Fibroblast of skin of left biceps (primary cell): ENCODE measurements around the gene ZBTB25.

Experiments used
- DNase-seq, 2 experiments: peaks; one replicate each; pipeline ENCODE4 v3.0.0-alpha.2; 2013; ENCODE audit warnings: low read depth in 2 of 2

ZBTB25 gene

GRCh38 chr14:64439141-64439540 is 64.5 kb downstream of the ZBTB25 start:
- no peak for DNase-seq

DNA sequence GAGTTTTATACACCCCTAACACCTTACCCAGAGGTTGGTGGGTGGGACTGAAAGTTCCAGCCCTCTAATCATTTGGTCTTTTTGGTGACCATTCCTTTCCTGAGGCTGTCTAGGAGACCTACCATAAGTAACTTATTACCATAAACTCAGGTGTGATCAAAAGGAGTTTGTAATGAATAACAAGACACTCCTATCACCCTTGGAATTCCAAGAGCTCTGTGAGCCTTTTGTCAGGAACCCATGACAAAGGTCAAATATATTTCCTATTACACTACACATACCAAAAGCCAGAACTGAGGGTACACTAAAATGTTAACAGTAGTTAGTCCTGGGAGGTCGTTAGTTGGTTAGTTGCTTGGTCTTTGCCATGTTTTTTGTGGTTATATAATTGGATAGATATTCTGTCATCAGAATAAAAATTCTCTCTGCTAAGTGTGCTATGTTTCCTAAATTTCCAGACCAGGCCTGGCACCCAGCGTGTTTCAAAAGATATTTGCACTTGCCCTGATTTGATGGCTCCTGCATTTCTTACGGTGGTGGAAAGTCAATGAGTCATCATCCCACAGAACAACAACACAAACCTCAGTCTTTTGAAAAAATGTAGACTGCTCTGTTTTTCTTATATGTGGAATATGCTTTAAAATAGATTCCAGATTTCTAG is 65.3 kb downstream of the ZBTB25 start:
- DNase-seq, result peak; percentile 88 to 90

DNA sequence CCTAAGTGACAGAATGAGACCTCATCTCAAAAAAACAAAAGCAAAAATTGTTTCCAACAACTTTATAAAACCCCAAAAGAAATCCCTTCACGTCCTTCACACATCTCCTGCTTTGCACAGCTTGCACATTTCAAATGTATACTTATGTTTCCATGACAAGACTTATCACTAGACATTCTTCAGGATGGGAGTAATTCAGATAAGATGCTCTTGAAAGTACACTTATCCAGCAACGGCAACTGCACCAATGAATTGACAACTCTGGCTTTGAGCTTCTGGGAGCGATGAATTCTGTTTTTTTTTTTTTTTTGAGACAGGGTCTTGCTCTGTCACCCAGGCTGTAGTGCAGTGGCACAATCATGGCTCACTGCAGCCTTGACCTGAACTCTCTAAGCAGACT is 69.1 kb downstream of the ZBTB25 start:
- DNase-seq, result no peak

DNA sequence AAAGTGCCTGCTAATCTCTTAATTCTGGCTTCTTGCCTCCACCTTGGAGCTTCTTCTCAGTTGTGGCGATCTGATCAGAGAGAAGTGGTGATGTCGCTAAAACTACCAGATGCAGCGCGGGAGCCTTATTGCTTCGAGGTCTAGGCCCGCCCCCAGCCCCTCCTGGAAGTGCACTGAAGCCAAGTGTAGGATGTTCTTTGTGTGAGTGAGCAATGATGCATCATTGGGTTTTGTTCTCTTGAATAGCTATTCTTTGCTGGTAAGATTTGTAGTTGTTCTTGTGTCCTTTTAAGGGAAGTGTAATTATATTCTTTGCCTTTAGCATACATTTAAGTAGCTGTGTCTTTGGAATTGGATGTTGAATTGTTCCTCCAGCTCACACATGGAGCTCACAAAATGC is 79.7 kb downstream of the ZBTB25 start:
- DNase-seq, result no peak

- DNase-seq, result no peak
These were observed 80.9 kb downstream of the ZBTB25 start for GRCh38 chr14:64422756-64423155.

GRCh38 chr14:64422005-64422404 is 81.6 kb downstream of the ZBTB25 start:
- no peak for DNase-seq

GRCh38 chr14:64421166-64421565 is 82.5 kb downstream of the ZBTB25 start:
- no peak for DNase-seq

GRCh38 chr14:64419003-64419402 is 84.6 kb downstream of the ZBTB25 start:
- no peak for DNase-seq

DNA sequence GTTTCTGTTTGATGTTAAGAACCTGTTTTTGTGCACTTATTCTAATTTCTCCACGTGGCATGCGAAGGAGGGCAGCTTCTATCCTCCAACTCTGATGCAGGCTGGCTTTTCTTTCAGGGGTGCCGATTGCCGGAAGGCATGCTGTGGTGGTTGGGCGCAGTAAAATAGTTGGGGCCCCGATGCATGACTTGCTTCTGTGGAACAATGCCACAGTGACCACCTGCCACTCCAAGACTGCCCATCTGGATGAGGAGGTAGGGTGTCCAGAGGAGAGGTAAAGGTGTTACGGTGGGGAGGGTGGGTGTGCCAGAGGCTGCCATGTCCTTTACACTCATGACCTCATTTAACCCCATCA is 85.9 kb downstream of the ZBTB25 start:
- no peak for DNase-seq

GRCh38 chr14:64417055-64417770 is 86.4 kb downstream of the ZBTB25 start:
- DNase-seq, result no peak

DNA sequence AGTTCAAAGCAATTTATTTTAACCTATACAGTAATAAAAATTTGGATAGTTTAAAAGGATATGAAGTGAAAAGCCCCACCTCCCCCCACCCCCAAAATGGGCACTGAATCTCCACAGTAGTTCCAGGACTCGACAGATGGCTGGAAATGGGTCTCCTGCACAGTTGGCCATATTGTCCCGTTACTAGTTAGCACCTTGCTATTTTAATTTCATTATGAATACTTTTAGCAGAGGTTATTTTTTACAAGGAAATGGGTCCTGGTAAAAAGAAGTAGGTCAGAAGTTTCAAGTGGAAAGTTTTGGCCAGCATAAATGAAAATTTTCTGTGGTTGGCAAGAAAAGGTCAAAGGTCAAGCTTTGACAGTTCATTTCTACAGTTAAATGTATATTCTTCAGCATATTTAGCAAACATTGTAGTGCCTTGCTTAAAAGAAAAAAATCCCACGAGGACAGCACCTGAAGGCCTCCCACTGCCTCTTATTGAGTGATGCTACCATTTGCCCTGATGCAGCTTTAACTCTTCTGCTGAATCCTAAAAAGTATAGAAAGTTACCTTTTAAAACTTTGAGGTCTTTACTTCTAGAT is 87.2 kb downstream of the ZBTB25 start:
- DNase-seq, result no peak

GRCh38 chr14:64412237-64412636 is 91.4 kb downstream of the ZBTB25 start:
- DNase-seq, result no peak

DNA sequence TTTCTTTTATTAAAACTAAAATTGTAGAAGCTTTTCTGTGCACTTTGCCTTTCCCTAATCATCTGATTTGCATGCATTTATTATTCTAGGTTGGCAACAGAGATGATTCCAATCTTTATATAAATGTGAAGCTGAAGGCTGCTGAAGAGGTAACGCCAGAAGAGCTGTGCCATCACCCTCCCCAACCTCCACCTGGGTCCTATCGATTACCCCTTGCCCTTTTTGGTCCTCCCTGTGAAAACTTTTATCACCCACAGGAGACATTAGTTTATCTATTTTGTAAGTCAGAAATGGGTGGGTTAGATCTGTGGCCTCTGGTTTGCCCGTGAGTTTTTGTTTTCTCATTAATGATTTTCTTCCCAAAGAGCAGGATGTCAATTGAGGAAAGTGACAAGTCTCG is 92.6 kb downstream of the ZBTB25 start:
- DNase-seq, result no peak

- no peak for DNase-seq
These were observed 93.4 kb downstream of the ZBTB25 start for GRCh38 chr14:64410084-64410774.

DNA sequence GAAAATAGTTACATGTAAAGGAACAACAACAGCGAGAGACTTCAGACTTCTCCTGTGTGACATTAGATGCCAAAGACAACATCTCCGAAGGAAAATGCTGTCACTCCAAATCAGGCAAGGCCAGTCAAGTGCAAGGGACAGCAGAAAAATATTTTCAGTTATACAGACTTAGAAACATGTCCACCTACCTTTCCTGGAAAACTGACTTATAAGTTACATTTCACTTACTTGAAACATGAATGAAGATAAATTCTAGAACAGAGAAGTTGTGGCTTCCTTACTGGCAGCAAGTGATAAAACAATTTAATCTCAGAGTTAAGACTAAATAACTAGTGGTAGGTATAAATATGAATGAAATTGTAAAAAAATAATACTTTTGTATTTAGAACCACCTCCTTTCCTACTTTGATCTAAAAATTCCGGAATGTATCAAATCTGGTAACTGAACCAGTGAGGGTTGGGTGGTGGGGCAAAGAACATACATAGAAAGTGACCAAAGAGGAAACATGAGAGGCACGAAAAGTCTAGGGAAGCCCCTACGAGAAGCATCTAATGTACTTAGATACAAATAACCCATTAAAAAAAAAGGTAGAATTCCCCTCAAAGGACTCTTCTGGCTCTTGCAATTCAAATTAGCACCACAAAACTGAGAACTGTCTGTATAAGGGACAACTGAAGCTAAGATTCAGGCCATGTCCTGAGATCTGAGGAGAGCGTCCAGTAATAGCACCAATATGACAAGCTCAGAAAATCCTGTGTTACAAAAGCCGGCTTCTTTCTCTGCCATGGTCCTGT is 94.3 kb downstream of the ZBTB25 start:
- DNase-seq, result no peak

GRCh38 chr14:64407329-64407728 is 96.3 kb downstream of the ZBTB25 start:
- DNase-seq, result no peak

DNA sequence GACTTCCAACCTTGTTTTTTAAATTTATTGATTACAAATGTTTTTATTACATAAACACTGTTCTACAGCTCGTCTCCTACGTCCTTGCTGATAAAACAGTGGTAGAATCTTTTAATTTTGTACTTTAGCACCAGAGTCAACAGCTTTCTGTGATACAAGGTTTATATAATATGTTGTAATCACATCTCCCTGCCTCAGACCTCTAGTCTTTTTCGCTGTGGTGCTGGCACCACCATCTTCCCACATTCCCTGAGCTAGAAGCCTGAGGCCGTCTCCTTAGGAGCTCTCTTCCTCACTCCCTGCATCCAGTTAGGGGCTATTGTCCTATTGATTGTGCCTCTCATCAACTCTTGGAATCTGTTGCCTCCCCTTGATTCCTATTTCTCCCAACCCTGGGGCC is 98.3 kb downstream of the ZBTB25 start:
- no peak for DNase-seq

GRCh38 chr14:64401949-64402348 is 101.7 kb downstream of the ZBTB25 start:
- DNase-seq, result no peak

DNA sequence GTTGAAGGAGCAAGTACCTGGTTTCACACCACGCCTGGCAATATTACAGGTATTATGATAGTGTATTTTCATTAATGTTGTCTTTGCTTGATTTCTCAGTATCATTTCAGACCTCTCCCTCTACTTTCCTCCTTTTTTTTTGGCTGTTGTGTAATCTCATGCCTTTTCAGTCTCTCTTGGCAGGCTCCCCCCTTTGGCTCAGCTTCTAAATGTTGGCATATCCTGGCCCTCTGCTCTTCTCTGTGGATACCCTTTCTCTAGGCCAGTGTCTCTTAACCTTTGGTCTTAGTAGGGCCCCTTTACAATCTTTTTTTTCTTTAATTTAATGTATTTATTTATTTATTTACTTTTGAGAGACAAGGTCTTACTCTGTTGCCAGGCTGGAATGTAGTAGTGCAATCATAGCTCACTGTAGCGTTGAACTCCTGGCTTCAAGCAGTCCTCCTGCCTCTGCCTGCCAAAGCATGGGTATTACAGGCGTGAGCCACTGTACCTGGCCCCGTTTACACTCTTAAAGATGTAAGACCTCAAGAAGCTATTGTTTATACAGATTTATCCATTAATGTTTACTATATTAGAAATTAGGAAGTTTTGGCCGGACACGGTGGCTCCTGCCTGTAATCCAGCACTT is 102.7 kb downstream of the ZBTB25 start:
- no peak for DNase-seq
